ENCODE measurements around the gene RPUSD1. TPM values are rescaled to one million over a fixed set of nuclear protein-coding genes. Genes with fewer than 3 reads are reported as not detected.
"Not testable (repeated sequence)": the region's sequence is repeated elsewhere in the genome, so short reads cannot be mapped to it uniquely, and the experiment has no call there.

RPUSD1 gene
- total and polyA plus RNA-seq, 7 donors: 10.7 to 31.1 (median 14.7) TPM

DNA sequence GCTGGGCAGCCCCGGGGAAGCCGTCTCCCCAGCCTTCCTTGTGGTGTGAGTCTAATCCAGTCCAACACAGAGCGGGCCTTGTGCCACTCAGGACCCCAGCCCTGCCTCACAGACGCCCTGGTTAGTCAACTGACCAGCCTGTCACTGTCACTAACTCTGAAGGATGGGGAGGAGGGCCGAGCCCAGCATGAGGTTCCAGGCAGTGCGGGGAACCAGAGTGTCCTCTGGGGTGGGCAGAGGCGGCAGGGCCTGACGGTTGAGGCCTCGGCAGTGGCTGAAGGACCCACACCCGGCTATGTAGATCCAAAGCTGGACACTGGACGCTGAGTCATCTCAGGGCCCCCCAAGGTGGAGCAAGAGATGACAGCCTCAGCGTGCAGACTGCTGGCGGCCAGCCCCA lies 8.6 kb downstream of the RPUSD1 start:
- TF ChIP-seq EP300 (IDR thresholded peaks at IDR 0.05) (no peak), POLR2A (IDR thresholded peaks at IDR 0.05) (no peak), POLR2AphosphoS5 (IDR thresholded peaks at IDR 0.05) (no peak)
- TF ChIP-seq, protein P1, sequence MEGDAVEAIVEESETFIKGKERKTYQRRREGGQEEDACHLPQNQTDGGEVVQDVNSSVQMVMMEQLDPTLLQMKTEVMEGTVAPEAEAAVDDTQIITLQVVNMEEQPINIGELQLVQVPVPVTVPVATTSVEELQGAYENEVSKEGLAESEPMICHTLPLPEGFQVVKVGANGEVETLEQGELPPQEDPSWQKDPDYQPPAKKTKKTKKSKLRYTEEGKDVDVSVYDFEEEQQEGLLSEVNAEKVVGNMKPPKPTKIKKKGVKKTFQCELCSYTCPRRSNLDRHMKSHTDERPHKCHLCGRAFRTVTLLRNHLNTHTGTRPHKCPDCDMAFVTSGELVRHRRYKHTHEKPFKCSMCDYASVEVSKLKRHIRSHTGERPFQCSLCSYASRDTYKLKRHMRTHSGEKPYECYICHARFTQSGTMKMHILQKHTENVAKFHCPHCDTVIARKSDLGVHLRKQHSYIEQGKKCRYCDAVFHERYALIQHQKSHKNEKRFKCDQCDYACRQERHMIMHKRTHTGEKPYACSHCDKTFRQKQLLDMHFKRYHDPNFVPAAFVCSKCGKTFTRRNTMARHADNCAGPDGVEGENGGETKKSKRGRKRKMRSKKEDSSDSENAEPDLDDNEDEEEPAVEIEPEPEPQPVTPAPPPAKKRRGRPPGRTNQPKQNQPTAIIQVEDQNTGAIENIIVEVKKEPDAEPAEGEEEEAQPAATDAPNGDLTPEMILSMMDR (IDR thresholded peaks at IDR 0.05): no peak
- intact Hi-C loops (cut with DNase I): no loop called here
- Histone ChIP-seq H3K4me3 (no peak overlapping the region), H3K36me3 (no peaks in the 10 kb centered on the region), H3K4me1 (peaks cover 0 to 7% (median 2%) of the 10 kb centered on the region in 4 donors), H3K9me3 (no peaks in the 10 kb centered on the region), H3K27me3 (peaks cover 0 to 72% (median 50%) of the 10 kb centered on the region in 3 donors), H3K27ac (no peak overlapping the region)
- WGBS, 2 donors: 71 to 76% methylated on average over 13 of the region's 13 CpGs
- DNase-seq: no peak

DNA sequence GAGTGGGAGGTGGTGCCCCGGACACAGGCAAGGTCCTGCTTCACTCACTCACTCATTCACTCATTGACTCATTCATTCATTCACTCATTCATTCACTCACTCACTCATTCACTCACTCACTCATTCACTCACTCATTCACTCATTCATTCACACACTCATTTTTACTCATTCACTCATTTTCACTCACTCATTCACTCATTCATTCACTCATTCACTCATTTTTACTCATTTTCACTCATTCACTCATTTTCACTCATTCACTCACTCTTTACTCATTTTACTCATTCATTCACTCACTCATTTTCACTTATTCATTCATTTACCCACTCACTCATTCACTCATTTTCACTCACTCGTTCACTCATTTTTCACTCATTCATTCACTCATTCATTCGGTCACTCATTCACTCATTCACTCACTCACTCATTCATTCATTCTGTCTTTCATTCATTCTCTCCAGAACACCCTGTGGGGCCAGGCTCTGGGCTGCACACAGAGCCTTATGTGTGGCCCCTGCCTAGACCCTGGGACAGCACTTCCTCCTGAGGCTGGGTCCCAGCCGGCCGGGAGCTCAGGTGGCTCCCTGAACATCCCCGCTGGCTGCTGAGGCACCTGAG lies 9.2 kb downstream of the RPUSD1 start:
- DNase-seq: no peak
- no peak overlapping the region for H3K27ac ChIP-seq
- H3K36me3 ChIP-seq: no peaks in the 10 kb centered on the region
- WGBS, 2 donors: 75 to 88% methylated on average over 6 of the region's 6 CpGs
- TF ChIP-seq POLR2AphosphoS5 (IDR thresholded peaks at IDR 0.05) (no peak), EP300 (IDR thresholded peaks at IDR 0.05) (no peak), POLR2A (IDR thresholded peaks at IDR 0.05) (no peak)
- TF ChIP-seq, protein P1 (IDR thresholded peaks at IDR 0.05): no peak
- peaks cover 0 to 6% (median 2%) of the 10 kb centered on the region in 4 donors for H3K4me1 ChIP-seq
- H3K4me3 ChIP-seq: no peak overlapping the region
- no peaks in the 10 kb centered on the region for H3K9me3 ChIP-seq
- intact Hi-C loops (cut with DNase I): no loop called here
- peaks cover 0 to 74% (median 50%) of the 10 kb centered on the region in 3 donors for H3K27me3 ChIP-seq

DNA sequence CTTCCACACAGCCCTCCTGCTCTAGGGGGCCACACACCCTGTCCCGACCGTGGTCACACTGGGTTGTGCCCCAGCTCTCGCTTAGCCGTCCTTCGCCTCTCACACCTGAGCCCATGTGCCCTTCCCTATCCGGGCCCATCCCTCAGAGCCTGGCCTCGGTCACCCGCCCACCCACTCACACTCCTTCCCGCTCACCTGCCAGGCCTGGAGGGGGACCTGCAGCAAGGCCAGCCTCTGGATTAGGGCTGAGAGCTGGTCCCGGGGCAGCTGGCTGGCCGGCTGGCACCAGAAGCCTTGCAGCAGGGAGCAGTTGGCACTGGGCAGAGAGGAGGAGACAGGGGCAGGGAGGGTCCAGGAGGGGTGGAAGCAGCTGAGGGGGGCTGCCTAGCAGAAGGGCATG lies 9.7 kb downstream of the RPUSD1 start:
- no peaks in the 10 kb centered on the region for H3K36me3 ChIP-seq
- H3K27me3 ChIP-seq: peaks cover 0 to 74% (median 50%) of the 10 kb centered on the region in 3 donors
- peaks cover 0 to under 1% (median 0%) of the 10 kb centered on the region in 4 donors for H3K4me1 ChIP-seq
- H3K27ac ChIP-seq: no peak overlapping the region
- no peak overlapping the region for H3K4me3 ChIP-seq
- intact Hi-C loops (cut with DNase I): no loop called here
- 69 to 82% methylated on average over 11 of the region's 11 CpGs for WGBS, 2 donors
- H3K9me3 ChIP-seq: no peaks in the 10 kb centered on the region
- no peak for TF ChIP-seq POLR2A (IDR thresholded peaks at IDR 0.05)
- TF ChIP-seq EP300 (IDR thresholded peaks at IDR 0.05): no peak
- TF ChIP-seq, protein P1 (IDR thresholded peaks at IDR 0.05): no peak
- TF ChIP-seq POLR2AphosphoS5 (IDR thresholded peaks at IDR 0.05): no peak
- no peak for DNase-seq

DNA sequence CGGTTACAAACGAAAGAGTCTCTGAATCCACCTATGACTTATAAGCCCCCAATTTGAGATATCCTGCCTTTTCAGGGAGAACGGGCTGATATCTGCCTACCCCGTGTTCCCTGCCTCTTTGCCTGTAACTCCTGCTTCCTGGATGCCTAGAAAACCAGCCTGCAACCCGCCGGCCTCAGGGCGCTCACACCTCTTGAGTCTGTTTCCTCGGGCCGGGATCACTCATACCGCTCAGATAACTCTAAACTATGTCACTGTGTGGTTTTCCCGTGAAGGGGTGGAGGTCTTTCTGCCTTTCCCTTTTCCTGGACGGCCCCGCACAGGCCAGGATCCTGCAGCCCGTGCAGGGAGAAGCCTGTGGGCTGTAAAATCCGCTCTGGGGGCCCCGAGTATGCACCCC lies 10.4 kb downstream of the RPUSD1 start:
- no peak overlapping the region for H3K4me3 ChIP-seq
- no peak for DNase-seq
- no peaks in the 10 kb centered on the region for H3K9me3 ChIP-seq
- 25 to 31% methylated on average over 16 of the region's 16 CpGs for WGBS, 2 donors
- H3K36me3 ChIP-seq: no peaks in the 10 kb centered on the region
- no peak overlapping the region for H3K27ac ChIP-seq
- no peaks in the 10 kb centered on the region for H3K4me1 ChIP-seq
- peaks cover 0 to 69% (median 45%) of the 10 kb centered on the region in 3 donors for H3K27me3 ChIP-seq
- TF ChIP-seq EP300 (IDR thresholded peaks at IDR 0.05) (no peak), POLR2AphosphoS5 (IDR thresholded peaks at IDR 0.05) (no peak), POLR2A (IDR thresholded peaks at IDR 0.05) (no peak)
- TF ChIP-seq, protein P1 (IDR thresholded peaks at IDR 0.05): no peak
- intact Hi-C loops (cut with DNase I): no loop called here

DNA sequence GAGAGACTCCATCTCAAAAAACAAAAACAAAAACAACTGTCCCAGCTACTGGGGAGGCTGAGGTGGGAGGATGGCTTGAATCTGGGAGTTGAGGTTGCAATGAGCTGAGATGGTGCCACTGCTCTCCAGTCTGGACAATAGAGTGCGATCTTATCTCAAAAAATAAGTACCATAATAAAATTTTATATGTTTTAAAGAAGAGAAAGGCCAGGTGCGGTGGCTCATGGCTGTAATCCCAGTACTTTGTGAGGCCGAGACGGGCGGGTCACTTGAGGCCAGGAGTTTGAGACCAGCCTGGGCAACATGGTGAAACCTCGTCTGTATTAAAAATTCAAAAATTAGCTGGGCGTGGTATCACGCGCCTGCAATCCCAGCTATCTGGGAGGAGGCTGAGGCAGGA lies 11.4 kb downstream of the RPUSD1 start:
- no peak overlapping the region for H3K4me3 ChIP-seq

DNA sequence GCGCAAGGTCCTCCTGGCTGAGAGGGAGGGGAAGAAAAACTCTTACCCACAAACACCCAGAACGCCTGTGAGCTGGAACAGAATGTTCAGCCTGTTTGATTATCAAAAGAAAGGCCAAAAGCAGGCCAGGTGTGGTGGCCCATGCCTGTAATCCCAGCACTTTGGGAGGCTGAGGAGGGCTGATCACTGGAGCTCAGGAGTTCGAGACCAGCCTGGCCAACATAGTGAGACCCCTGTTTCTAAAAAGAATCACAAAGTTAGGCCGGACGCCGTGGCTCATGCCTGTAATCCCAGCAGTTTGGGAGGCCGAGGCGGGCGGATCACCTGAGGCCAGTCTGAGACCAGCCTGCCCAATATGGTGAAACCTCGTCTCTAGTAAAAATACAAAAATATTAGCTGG lies 11.9 kb downstream of the RPUSD1 start:
- H3K4me3 ChIP-seq; intact Hi-C loops (cut with DNase I); H3K27ac ChIP-seq; H3K9me3 ChIP-seq; H3K4me1 ChIP-seq; H3K36me3 ChIP-seq; DNase-seq: not testable (repeated sequence)
- 80 to 90% methylated on average over 10 of the region's 10 CpGs for WGBS, 2 donors
- peaks cover 0 to 53% (median 30%) of the 10 kb centered on the region in 3 donors for H3K27me3 ChIP-seq

More for the DNA sequence above, 11.4 kb downstream of the RPUSD1 start:
- Histone ChIP-seq H3K27me3 (peaks cover 0 to 59% (median 35%) of the 10 kb centered on the region in 3 donors), H3K27ac (no peak overlapping the region), H3K36me3 (no peaks in the 10 kb centered on the region), H3K4me1 (no peaks in the 10 kb centered on the region), H3K9me3 (no peaks in the 10 kb centered on the region)
- 34 to 71% methylated on average over 9 of the region's 9 CpGs for WGBS, 2 donors
- no peak for DNase-seq
- TF ChIP-seq, protein P1 (IDR thresholded peaks at IDR 0.05): no peak
- intact Hi-C loops (cut with DNase I): no loop called here

Data from sigmoid colon (tissue), 7 donors.